ENCODE data around the gene UMAD1.
"Not testable (repeated sequence)": the region's sequence is repeated elsewhere in the genome, so short reads cannot be mapped to it uniquely, and the experiment has no call there.

Gene UMAD1

DNA sequence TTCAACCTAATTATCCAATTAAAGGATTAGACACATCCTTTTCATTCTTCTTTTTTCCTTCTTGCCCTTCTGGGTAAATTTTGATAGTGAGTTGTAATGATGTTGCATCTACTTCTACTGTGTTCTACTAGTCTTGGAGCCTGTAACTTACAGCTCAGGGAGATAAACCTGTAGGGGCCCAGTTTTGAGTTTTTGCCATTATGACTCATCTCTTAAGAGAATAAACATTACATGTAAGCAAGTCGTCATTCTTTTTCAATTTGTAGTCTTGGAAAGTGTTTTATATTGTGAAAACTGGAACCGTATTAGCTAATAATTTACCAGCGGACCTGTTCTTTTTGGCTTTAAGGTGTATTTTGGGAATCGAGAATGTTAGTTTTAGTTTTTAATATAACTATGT is 167.6 kb downstream of the UMAD1 start:
- FAIRE-seq: no peak

GRCh38 chr7:7808626-7809025 is 168.1 kb downstream of the UMAD1 start:
- no peak for FAIRE-seq

DNA sequence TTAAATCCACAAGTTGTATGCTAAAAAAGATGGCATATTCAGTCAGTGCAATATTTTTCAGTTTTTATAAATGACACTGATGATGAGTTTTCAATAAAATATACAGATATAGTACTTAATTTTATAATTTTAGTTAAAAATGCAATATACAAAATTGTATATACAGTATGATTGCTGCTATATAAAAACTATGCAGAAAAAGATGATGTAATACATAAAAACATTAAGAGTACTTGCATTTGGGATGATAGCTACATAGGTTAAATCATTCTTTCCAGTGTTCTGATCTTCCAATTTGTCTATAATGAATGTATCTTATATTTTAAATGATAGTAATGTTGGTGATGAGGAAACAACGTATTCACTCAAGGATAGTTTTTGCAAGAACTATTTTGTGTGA is 169.8 kb downstream of the UMAD1 start:
- FAIRE-seq: no peak

GRCh38 chr7:7810826-7811225 is 170.3 kb downstream of the UMAD1 start:
- FAIRE-seq: no peak

- FAIRE-seq: no peak
Observed at GRCh38 chr7:7812112-7812511, 171.6 kb downstream of the UMAD1 start.

GRCh38 chr7:7815395-7815794 is 174.8 kb downstream of the UMAD1 start:
- FAIRE-seq: no peak

DNA sequence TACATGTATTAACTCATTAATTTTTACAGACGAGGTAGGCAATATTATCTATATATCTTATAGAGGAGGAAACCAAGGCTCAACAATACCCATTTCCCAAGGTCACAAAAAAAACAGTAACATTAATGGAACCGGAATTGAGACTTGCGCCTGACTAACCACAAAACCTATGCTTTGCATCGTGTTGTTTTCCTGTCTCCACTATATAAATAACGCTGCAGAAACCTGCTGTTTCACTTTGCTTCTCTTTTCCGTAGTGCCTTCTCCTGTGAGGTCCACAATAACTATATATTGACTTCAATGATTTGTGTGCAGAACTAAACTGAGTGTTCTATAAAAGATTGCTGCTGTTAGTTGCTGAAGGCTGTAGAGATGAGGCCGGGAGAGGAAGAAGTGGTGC is 175.5 kb downstream of the UMAD1 start:
- no peak for FAIRE-seq

DNA sequence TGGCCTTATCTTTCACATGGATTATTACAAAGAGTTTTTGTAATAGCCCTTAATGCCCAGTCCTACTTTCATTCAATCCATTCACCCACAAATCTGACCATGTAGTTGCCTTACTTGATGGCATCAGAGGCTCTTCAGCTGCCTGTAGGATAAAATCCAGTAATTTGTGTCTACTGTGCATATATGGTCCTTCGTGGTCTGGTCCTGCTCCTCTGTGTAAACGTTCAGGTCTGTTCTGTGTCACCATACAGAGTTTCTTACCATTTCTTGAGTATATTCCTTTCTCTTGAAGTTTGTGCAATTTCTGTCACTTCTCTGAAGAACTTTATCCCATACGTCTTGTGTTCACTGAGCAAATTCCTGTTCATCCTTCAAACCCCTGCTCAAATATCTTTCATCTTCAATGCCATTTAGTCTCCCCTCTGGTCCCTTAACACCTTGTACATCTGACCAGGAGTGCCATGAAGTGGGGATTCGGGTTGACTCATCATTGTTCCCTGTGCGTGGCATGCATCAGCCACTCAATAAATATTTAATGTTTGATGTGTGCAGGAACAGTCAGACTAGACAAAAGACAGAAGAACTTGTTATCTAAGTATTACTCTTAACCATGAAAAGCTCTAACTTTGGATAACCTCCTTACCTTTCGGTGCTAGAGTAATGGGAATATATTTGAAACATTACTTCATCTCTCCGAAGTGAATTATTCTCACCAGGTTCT is 176.4 kb downstream of the UMAD1 start:
- FAIRE-seq: no peak

- FAIRE-seq: no peak
Observed at GRCh38 chr7:7817748-7818147, 177.2 kb downstream of the UMAD1 start.

DNA sequence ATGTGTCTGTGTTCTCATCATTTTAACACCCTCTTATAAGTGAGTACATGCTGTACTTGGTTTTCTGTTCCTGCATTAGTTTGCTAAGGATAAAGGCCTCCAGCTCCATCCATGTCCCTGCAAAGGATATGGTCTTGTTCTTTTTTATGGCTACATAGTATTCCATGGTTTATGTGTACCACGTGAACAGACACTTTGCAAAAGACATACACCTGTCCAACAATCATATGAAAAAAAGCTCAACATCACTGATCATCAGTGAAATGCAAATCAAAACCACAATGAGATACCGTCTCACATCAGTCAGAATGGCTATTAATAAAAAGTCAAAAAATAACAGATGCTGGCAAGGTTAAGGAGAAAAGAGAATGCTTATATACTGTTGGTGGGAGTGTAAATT is 177.6 kb downstream of the UMAD1 start:
- FAIRE-seq: not testable (repeated sequence)

DNA sequence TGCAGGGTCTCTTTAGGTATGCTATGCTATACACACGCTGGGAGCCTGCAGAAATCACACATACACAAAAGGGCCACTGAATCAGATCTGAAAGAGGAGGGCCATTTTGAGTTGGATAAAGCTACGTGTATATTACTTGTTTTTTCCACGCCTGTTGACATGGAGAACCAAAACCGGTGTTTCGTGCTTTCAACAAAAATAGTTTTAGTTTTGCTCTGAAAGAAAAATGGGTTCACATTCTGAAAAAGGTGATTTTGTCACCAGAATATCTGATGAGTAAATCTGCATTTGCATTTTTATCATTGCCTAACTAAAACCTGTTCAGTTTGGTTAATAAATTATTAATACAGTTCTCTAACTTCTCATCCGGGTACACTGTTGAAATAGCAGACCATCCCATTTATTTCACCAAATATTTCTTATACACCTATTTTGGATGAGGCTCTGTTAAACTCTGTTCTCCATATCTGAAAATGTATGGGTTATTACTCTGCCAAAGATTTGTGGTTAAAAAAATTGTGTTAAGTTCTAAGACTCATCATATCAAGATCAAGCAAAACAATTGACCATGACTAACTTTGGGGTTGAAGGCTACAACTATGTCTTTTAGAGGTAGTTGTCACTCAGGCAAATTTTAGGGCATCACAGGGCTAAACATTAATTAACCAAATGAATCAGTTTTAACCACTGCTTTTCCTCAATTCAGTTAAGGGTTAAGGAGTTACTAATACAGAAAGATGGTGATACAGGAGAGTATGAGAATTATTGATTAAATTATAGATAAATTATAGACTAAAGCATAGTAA is 179.1 kb downstream of the UMAD1 start:
- no peak for FAIRE-seq

- no peak for FAIRE-seq
Observed at GRCh38 chr7:7820409-7820808, 179.9 kb downstream of the UMAD1 start.

- FAIRE-seq: no peak
Observed at GRCh38 chr7:7820939-7821338, 180.4 kb downstream of the UMAD1 start.

GRCh38 chr7:7821517-7821916 is 181.0 kb downstream of the UMAD1 start:
- no peak for FAIRE-seq

- not testable (repeated sequence) for FAIRE-seq
Observed at GRCh38 chr7:7825294-7825693, 184.7 kb downstream of the UMAD1 start.

- no peak for FAIRE-seq
Observed at GRCh38 chr7:7829667-7830066, 189.1 kb downstream of the UMAD1 start.

DNA sequence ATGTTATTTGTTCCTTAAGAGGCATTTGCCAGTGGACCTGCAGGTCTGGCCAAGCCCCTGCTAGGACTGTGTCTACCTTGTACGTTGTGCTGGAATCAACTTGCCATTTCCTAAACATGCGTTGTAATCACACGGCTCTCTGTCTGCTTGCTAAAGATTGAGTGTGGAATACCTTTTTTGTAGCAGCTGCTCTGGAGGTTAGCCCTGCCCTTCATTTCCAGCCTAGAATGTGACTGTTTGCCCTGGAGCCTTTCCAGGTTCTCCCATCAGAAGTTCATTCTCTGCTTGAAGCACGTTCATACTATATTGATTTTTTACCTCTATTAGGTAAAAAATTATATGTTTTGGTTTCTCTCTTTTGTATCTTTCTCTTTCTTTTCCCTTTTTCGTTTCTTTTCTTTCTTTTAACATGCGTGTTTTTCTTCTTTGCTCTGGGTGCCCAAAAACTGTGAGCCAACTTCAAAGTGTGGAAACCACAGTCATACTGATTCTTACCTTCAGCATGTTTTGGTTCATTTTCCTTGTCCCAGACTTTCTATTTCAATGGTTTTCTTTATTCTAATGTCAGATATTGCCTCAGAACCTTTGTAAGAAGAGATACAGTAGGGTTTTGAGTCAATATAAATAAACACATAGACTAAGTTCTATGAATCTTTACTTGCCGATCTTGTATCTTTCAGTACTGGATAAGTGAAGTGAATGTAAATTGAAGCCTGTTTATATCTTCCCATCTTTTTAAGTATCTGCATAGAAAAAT is 189.7 kb downstream of the UMAD1 start:
- FAIRE-seq: no peak

GRCh38 chr7:7832518-7832917 is 192.0 kb downstream of the UMAD1 start:
- no peak for FAIRE-seq

GRCh38 chr7:7834761-7835160 is 194.2 kb downstream of the UMAD1 start:
- FAIRE-seq: no peak

DNA sequence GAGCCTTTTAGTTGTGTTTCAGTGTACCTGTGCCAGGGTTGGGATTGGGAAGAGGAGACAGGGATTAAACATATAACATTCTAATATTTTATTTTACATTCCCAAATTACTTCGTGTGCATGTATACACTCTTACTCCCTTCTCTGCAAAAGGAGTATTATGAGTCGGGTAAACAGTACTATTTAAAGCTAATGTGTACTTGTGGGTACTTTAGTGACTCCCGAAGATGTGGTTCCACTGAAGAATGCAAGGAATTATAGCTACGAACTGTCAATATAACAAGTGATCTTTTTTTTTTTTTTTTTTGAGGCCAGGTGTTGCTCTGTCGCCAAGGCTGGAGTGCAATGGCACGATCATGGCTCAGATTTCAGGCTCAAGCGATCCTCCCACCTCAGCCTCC is 200.5 kb downstream of the UMAD1 start:
- no peak for FAIRE-seq

DNA sequence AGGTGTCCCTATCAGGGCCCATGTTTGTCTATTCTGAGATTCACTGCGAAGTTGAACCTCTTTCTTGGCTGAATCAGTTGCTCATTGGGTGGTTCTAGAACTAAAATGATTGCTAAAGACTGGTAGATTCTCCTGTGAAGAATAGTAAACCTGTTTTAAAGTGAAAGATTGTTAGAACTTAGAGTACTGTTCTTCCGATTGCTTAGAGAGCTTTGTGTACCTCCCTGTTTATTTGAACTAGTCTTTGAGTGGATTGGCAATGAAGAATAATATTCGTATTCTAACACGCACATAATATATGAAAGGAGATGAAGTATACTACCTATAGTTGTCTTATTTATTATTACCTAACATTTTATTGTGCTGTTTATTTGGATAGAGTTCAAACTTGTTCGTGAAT is 202.7 kb downstream of the UMAD1 start:
- FAIRE-seq: no peak

DNA sequence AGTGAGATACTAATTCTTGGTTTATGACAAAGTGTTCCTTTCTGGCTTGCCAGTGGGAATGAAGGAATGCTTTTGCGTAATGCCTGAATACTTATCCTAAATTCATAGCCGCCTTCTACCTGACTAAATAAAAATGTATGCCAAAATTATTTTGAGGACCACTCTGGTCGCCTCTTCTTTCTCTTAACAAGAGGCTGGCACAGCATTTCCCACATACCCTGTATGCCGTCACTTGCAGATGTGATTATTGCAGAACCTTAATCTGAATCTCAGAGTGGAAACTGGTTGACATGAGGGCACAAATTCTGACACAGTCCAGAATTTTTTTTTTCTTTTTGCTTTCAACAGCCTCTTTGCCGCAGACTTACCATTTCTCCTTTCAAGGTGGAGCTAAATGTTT is 203.4 kb downstream of the UMAD1 start:
- no peak for FAIRE-seq

DNA sequence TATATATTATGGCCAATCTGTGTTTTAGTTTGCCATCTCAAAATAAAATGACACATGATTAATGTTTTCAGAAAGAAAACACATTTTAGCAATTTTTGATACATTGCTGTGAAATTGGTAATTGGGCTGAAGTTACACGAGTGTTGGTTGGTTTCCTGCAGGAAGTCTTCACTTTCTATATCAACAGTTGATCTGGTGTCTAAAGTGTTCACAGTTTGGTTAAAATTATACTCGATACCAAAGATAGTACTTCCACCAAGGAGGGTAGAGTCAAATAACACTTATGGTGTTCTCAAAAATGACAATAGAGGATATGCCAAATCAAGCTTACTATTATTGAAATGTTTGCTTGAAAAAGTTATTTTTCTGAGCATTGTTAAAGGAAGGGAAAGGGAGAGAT is 207.7 kb downstream of the UMAD1 start:
- FAIRE-seq: no peak

- no peak for FAIRE-seq
Observed at GRCh38 chr7:7848892-7849291, 208.3 kb downstream of the UMAD1 start.

All from TTC549 (cell line).